Measurements from ENCODE around the gene CEP70. TPM values are rescaled to one million over a fixed set of nuclear protein-coding genes. Genes with fewer than 3 reads are reported as not detected.

The CEP70 gene
- polyA plus RNA-seq, 3 donors, result 0.11 TPM; not detected in 2

- Histone ChIP-seq H3K27me3 (ENCODE audit: control insufficient read depth in 2 of 2, insufficient read depth in 2 of 2, low read length in 2 of 2) (no peaks in the 10 kb centered on the region), H2AFZ (ENCODE audit: insufficient read depth, low read depth, low read length, poor library complexity, severe bottlenecking) (no peak overlapping the region), H4K20me1 (ENCODE audit: insufficient read depth, low read length) (no peaks in the 10 kb centered on the region), H3K9me3 (replicated peaks in 1 of 2; ENCODE audit: control insufficient read depth in 1 of 2, insufficient read depth in 1 of 2, low read length in 2 of 2) (no peaks in the 10 kb centered on the region), H3K79me2 (ENCODE audit: insufficient read depth, low read length) (no peaks in the 10 kb centered on the region), H3K4me2 (replicated peaks; ENCODE audit: extremely low read depth, low read length, poor library complexity, severe bottlenecking) (no peak overlapping the region), H3K4me1 (ENCODE audit: control insufficient read depth in 1 of 2, insufficient read depth in 2 of 2, low read length in 2 of 2) (no peaks in the 10 kb centered on the region), H3K36me3 (replicated peaks in 1 of 2; ENCODE audit: control insufficient read depth in 1 of 2, insufficient read depth in 2 of 2, low read length in 2 of 2) (no peaks in the 10 kb centered on the region), H3K4me3 (replicated peaks in 1 of 3; ENCODE audit: low read depth in 2 of 3, low read length in 3 of 3) (no peak overlapping the region), H3K27ac (ENCODE audit: low read depth in 1 of 2, low read length in 2 of 2) (no peak overlapping the region), H3K9ac (ENCODE audit: insufficient read depth, low read length, poor library complexity, severe bottlenecking) (no peak overlapping the region)
- H3K4me3 Mint-ChIP-seq, result no peak overlapping the region
- 94% methylated on average over 2 of the region's 3 CpGs for WGBS (ENCODE audit: insufficient coverage)
- no peaks in the 10 kb centered on the region for H3K36me3 Mint-ChIP-seq
- H3K27me3 Mint-ChIP-seq (ENCODE audit: low read depth in 3 of 3), result peaks cover 1 to 2% (median 2%) of the 10 kb centered on the region in 3 donors
- intact Hi-C loops (cut with micrococcal nuclease), result loop anchor here in 1 of 2 donors (10.0 kb wide), 1 partner anchor 447 kb away; no protein-coding TSS in a partner anchor
- DNase-seq, result no peak
- H3K27ac Mint-ChIP-seq, result no peak overlapping the region
- no peak for TF ChIP-seq CTCF (IDR thresholded peaks at IDR 0.05)
- H3K9me3 Mint-ChIP-seq, result peaks cover 0 to 1% (median 0%) of the 10 kb centered on the region in 7 donors
- peaks cover 8% of the 10 kb centered on the region for H3K4me1 Mint-ChIP-seq
Observed at GRCh38 chr3:138477801-138478200, 116.3 kb downstream of the CEP70 start.

GRCh38 chr3:138477120-138477519, 116.9 kb downstream of the CEP70 start:
- Mint-ChIP-seq H3K9me3 (no peaks in the 10 kb centered on the region), H3K36me3 (no peaks in the 10 kb centered on the region), H3K27ac (no peak overlapping the region), H3K27me3 (ENCODE audit: low read depth in 3 of 3) (peaks cover 1 to 2% (median 2%) of the 10 kb centered on the region in 3 donors), H3K4me1 (peaks cover 12% of the 10 kb centered on the region), H3K4me3 (no peak overlapping the region)
- no peaks in the 10 kb centered on the region for H3K4me1 ChIP-seq (ENCODE audit: control insufficient read depth in 1 of 2, insufficient read depth in 2 of 2, low read length in 2 of 2)
- DNase-seq, result no peak
- H3K79me2 ChIP-seq (ENCODE audit: insufficient read depth, low read length), result no peaks in the 10 kb centered on the region
- no peak overlapping the region for H3K4me3 ChIP-seq (replicated peaks in 1 of 3; ENCODE audit: low read depth in 2 of 3, low read length in 3 of 3)
- H3K36me3 ChIP-seq (replicated peaks in 1 of 2; ENCODE audit: control insufficient read depth in 1 of 2, insufficient read depth in 2 of 2, low read length in 2 of 2), result no peaks in the 10 kb centered on the region
- no peak overlapping the region for H2AFZ ChIP-seq (ENCODE audit: insufficient read depth, low read depth, low read length, poor library complexity, severe bottlenecking)
- no peak overlapping the region for H3K27ac ChIP-seq (ENCODE audit: low read depth in 1 of 2, low read length in 2 of 2)
- no peak for TF ChIP-seq CTCF (IDR thresholded peaks at IDR 0.05)
- no peaks in the 10 kb centered on the region for H3K9me3 ChIP-seq (replicated peaks in 1 of 2; ENCODE audit: control insufficient read depth in 1 of 2, insufficient read depth in 1 of 2, low read length in 2 of 2)
- no peaks in the 10 kb centered on the region for H3K27me3 ChIP-seq (ENCODE audit: control insufficient read depth in 2 of 2, insufficient read depth in 2 of 2, low read length in 2 of 2)
- intact Hi-C loops (cut with micrococcal nuclease), result loop anchor here in 1 of 2 donors (10.0 kb wide), 1 partner anchor 448 kb away; no protein-coding TSS in a partner anchor
- no peak overlapping the region for H3K9ac ChIP-seq (ENCODE audit: insufficient read depth, low read length, poor library complexity, severe bottlenecking)
- no peaks in the 10 kb centered on the region for H4K20me1 ChIP-seq (ENCODE audit: insufficient read depth, low read length)
- no peak overlapping the region for H3K4me2 ChIP-seq (replicated peaks; ENCODE audit: extremely low read depth, low read length, poor library complexity, severe bottlenecking)
